Daoy (cell line): ENCODE results near the gene JAKMIP1. TPM values are rescaled to one million over a fixed set of nuclear protein-coding genes. Genes with fewer than 3 reads are reported as not detected.
A peak's percentile ranks its signal among the peaks of the same experiment; 100 is the strongest.
"Not testable (repeated sequence)": the region's sequence is repeated elsewhere in the genome, so short reads cannot be mapped to it uniquely, and the experiment has no call there.

Experiments
- DNase-seq: peaks from one replicate; pipeline ENCODE4 v3.0.0-alpha.2; 2015; ENCODE audit warnings: low read depth
- total RNA-seq: library from RNA; depleted of rRNA; stranded (reverse); fragments of >200 nt; shearing (Covaris generic); gene quantifications from 2 replicates; pipeline ENCODE4 v1.2.3, GENCODE V29; 2014

Gene JAKMIP1
- total RNA-seq, 1 experiment from 2014 or later: 0.40 TPM

GRCh38 chr4:6143603-6144181 is 56.7 kb downstream of the JAKMIP1 start:
- no peak for DNase-seq

- no peak for DNase-seq
Measured at GRCh38 chr4:6142935-6143602, 57.3 kb downstream of the JAKMIP1 start.

- no peak for DNase-seq
Measured at GRCh38 chr4:6142511-6142910, 57.8 kb downstream of the JAKMIP1 start.

DNA sequence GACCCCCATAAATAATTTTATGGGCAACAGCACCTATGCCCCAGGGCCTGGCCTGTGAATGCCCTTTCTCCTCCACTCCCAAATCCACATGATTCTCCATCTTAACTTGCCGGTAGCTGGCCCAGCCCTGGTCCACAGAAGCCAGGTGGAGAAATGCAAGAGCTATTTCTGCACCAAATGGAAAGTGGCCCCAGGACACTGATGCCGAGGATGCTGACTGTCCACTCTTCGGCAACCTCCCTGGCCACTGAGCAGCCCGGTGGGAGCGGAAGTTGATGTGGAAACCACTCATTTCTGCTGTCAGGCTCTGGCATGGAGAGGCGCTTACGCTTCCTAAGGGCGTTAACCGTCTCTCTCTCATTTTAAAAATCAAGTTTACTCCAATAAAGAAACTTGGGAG is 58.8 kb downstream of the JAKMIP1 start:
- DNase-seq: no peak

DNA sequence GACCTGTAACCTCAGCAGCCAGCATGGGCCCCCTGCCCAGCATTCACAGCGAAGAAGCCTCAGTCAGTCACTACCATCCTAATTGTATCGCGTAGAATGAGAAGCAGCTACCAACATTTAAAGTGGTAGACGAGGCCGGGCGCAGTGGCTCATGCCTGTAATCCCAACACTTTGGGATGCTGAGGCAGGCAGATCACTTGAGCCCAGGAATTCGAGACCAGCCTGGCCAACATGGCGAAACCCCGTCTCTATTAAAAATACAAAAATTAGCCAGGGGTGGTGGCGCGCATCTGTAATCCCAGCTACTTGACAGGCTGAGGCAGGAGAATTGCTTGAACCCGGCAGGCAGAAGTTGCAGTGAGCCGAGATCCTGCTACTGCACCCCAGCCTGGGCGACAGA is 59.3 kb downstream of the JAKMIP1 start:
- not testable (repeated sequence) for DNase-seq

- no peak for DNase-seq
Measured at GRCh38 chr4:6137747-6138135, 62.6 kb downstream of the JAKMIP1 start.

DNA sequence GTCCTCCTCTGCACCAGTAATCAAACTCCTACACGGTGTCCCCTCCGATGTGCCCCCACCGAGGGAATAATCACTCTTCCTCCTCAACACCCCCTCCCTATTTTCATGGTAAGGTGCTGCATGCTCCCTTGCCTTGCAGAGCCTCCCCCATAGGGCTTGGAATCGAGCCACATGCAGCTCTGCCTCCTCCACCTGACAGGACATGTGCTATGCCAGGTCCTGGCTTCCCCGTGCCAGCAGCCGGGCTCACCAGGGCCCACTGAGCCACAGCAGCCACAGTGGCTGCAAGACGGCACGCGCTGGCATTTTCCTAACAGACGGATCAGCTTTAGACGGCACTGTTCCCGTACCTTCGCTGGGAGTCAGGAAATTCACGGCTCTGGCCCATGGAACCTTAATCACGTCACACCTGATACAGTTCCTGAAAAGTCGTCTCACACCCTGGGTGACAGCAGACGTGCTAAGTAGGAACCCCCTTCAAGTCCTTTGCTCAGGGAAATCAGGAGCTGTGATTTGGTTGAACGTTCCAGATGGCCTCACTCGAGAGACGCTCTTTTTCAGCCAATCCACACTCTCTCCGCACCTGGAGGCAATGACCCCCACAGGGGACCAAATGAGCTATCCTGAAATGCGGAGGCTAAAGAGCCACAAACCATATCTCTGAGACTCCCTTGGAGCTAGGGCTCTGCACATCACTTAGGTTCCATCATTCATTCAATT is 63.2 kb downstream of the JAKMIP1 start:
- no peak for DNase-seq

DNA sequence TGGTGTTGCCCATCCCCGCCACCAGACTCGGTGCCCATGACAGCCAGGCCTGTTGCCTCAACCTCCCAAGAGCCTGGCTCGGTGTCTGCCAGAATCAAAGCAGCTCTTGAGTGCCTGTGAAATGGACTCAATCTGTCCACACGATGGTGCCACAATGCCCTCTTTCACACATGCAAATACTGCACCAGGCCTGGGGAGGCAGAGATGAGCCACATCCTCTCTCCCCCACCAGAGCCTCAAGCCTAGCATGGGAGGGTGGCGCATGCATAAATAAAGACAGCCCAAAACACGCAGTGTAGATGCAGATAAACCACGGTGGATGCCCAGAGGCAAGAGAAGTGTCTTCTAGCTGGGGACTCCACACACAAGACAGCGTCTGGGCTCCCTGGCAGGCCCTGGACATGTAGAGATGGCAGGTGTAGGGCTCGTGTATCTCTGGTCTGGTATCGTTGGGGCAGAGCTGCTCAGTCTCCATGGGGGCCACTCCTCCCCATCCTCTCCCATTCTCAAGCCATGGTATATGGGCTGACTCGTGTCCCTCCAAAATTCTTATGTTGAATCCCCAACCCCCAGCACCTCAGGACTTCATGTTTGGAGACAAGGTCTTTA is 65.6 kb downstream of the JAKMIP1 start:
- peak; percentile 41 for DNase-seq

- DNase-seq: no peak
Measured at GRCh38 chr4:6132716-6133115, 67.6 kb downstream of the JAKMIP1 start.

GRCh38 chr4:6128221-6128850 is 72.0 kb downstream of the JAKMIP1 start:
- no peak for DNase-seq

- DNase-seq: no peak
Measured at GRCh38 chr4:6126971-6127745, 73.2 kb downstream of the JAKMIP1 start.

DNA sequence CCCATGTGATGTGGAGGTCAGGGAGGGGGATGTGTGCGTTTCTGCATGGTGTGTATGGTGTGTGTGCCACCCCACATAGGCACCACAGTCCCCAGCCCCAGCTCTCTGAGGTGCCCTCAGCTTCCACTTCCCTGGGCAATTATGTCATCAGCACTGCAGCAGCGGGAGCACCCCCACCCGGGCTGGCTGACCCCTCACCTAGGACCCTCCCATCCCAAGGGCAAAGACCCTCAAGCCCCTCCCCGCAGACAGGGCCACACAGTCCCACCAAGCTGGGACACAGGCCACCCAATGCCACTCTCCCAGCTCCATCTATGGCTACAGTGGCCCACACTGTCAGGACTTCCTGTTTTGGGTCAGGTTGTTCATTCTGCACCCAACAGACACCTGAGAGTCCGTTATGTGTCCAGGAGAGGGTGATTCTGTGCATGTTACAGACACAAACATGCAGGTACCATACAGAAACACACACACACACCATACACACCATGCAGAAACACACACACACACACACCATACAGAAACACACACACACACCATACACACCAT is 75.2 kb downstream of the JAKMIP1 start:
- DNase-seq: no peak

DNA sequence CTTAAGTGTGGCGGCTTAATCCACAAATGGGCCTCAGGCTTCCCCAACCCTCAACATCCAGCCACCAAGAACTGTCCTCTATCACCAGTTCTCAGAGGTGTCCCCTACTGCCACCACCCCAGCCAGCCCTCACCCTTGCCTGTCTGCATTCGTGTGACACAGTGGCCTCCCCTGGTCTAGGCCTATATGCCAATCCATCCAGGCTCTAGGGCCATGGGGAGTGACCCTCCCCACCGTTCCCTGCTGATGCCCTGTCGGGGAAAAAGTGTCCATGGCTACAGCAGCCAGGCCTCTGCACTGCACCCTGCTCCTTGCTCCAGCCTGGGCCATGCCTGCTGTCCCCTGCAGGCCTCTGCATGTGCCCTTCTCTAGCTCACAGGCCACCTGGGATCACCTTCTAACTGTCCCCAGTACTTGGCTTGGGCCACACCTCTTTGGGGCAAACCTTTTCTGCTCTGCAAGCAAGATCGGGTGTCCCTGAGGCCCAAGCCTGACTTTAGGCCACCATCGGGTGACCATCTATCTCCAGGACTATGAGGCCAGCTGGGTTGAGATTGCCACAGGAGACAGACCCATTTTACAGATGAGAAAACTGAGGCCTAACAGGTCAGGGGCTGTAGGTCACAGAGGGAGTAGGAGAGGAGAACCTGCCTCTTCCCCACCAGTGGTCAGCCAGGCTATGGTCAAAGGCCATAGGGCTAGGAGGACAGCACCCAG is 75.8 kb downstream of the JAKMIP1 start:
- DNase-seq: no peak

- no peak for DNase-seq
Measured at GRCh38 chr4:6123976-6124375, 76.4 kb downstream of the JAKMIP1 start.

- DNase-seq: no peak
Measured at GRCh38 chr4:6123541-6123940, 76.8 kb downstream of the JAKMIP1 start.

- no peak for DNase-seq
Measured at GRCh38 chr4:6123116-6123515, 77.2 kb downstream of the JAKMIP1 start.

- DNase-seq: no peak
Measured at GRCh38 chr4:6122496-6122895, 77.9 kb downstream of the JAKMIP1 start.

- no peak for DNase-seq
Measured at GRCh38 chr4:6121941-6122340, 78.4 kb downstream of the JAKMIP1 start.

DNA sequence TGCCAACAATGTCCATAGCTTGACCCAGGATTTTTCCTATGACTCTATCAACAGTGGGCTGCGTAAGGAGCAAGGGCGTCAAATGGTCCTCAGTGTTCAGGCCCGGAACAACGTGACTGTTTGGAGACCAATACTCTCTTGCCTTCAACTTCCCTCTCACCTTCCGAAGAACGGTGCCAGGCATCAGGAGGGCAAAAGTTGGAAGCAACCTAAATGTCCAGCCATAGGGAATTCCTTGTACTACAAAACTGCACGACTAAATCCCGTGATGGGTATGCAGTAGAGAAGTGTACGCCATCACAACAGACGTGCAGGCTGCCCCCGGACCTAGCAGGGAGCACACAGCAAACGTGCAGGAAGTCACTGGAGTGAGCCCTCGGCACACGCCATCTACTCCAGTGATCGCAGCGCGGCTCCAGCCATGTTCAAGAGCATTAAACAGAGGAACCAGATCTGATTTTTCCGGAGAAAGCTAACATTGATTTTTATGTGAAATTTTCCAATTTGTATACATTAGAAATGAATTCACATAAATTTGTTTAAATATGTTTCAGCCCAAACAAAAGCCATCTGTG is 79.0 kb downstream of the JAKMIP1 start:
- DNase-seq: no peak

- DNase-seq: no peak
Measured at GRCh38 chr4:6120361-6120760, 80.0 kb downstream of the JAKMIP1 start.
